Neuron (in vitro differentiated cells): ENCODE data around the gene RWDD1.

Experiments
- H2AFZ ChIP-seq: one replicate; pipeline ENCODE4 v1.6.1; 2013; ENCODE audit warnings: low read depth, mild to moderate bottlenecking, inconsistent platforms, low read length, moderate library complexity
- H3K27me3 ChIP-seq: one replicate; pipeline ENCODE4 v1.6.1; 2013; ENCODE audit warnings: low read length; ENCODE audit not compliant: insufficient read depth
- H3K36me3 ChIP-seq: one replicate; pipeline ENCODE4 v1.6.1; 2013; ENCODE audit warnings: low read length; ENCODE audit not compliant: insufficient read depth
- H3K4me1 ChIP-seq: one replicate; pipeline ENCODE4 v1.6.1; 2013; ENCODE audit warnings: low read length; ENCODE audit not compliant: insufficient read depth
- H3K4me3 ChIP-seq: 2 replicates; pipeline ENCODE4 v1.5.1; 2013; ENCODE audit warnings: mild to moderate bottlenecking, low read length, moderate library complexity
- H3K9me3 ChIP-seq: one replicate; pipeline ENCODE4 v1.6.1; 2013; ENCODE audit warnings: low read length

RWDD1 gene, protein sequence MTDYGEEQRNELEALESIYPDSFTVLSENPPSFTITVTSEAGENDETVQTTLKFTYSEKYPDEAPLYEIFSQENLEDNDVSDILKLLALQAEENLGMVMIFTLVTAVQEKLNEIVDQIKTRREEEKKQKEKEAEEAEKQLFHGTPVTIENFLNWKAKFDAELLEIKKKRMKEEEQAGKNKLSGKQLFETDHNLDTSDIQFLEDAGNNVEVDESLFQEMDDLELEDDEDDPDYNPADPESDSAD

DNA sequence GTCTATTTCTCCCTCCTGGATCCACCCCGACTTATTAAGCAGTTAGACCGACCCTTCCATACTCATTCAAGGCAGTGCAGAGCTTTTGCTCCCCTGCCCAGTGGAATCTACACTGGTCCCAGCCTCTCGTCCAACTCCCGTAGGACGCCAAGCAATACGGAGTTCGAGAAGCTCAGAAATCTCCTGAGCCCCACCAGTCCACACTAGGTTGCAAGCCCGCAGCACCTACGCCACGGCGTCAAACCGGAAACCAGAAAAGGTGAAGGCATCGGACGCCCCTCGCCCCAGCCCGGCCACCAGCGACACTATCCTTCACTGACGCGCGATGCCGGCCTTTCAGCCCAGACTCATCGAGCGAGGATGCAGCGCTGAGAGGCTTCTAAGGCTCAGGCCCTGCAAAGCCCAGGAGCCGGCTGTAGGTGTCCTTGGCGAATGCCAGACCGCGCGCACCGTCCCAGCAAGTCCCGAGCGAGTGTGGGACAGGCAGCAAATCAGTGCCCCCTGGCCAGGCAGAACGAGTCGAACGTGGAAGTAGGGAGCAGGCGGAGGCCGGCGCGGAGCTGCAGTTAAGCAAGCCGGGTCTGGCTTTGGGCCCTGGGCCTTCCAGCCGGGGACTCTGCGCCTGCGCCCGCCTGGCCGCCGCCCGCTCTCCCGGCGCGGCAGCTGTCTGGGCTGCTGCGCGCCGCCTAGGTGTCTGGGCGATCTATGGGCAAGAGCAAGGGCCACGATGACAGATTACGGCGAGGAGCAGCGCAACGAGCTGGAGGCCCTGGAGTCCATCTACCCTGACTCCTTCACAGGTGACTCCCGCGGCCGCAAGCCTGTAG lies at the start of gene RWDD1:
TSS of gene RWDD1 (plus strand) at position 649 of the 827 bp plus-strand sequence. CDS start at position 728, 79 bp downstream.
- Histone ChIP-seq H3K36me3 (peaks cover 18% of the 10 kb centered on the region), H3K27me3 (no peaks in the 10 kb centered on the region), H2AFZ (peak within 1 kb of the TSS; percentile 69), H3K4me1 (peaks cover 18% of the 10 kb centered on the region), H3K4me3 (peak within 1 kb of the TSS; percentile 95), H3K9me3 (no peaks in the 10 kb centered on the region)

DNA sequence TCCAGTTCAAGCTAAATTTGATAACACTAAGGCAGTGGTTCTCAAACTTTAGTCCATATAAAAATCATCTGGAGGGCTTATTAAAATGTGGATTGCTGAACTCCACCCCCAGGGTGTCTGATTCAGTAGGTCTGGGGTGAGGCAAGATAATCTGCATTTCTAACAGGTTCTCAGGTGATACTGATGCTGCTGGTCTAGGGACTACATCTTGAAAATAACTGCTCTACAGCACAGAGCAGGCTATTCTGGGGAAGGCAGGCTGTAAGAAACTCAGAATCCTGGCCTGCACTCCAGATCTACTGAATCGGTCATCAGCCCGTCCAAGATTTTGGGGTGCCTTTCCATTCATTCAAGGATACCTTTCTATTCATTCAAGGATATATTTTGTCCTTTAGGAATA lies 48.4 kb upstream of the RWDD1 start:
- H3K4me3 ChIP-seq = no peak overlapping the region
- no peaks in the 10 kb centered on the region for H3K9me3 ChIP-seq
- no peaks in the 10 kb centered on the region for H3K36me3 ChIP-seq
- no peaks in the 10 kb centered on the region for H3K4me1 ChIP-seq
- H3K27me3 ChIP-seq = no peaks in the 10 kb centered on the region
- no peak overlapping the region for H2AFZ ChIP-seq

DNA sequence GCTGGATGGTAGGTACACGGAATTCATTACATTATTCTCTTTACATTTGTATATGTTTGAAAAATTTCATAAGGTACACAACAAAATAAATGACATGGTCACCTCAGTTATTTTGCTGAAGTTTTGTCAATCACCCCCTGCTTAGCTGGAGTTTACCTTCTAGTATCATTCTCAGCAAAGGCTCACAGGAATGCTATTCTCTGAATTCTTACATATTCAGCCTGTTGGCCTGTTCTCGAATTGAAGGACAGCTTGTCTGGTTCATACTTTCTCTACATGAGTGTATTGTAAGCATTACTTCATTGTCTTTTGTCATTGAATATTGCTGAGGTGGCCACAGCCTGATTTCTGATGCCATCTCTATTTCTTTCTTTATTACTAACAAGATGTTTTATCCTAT lies 47.1 kb upstream of the RWDD1 start:
- no peaks in the 10 kb centered on the region for H3K27me3 ChIP-seq
- H2AFZ ChIP-seq = no peak overlapping the region
- no peak overlapping the region for H3K4me3 ChIP-seq
- H3K9me3 ChIP-seq = no peaks in the 10 kb centered on the region
- no peaks in the 10 kb centered on the region for H3K4me1 ChIP-seq
- H3K36me3 ChIP-seq = no peaks in the 10 kb centered on the region

- no peaks in the 10 kb centered on the region for H3K36me3 ChIP-seq
Observed at GRCh38 chr6:116528133-116528532, 43.2 kb upstream of the RWDD1 start.

DNA sequence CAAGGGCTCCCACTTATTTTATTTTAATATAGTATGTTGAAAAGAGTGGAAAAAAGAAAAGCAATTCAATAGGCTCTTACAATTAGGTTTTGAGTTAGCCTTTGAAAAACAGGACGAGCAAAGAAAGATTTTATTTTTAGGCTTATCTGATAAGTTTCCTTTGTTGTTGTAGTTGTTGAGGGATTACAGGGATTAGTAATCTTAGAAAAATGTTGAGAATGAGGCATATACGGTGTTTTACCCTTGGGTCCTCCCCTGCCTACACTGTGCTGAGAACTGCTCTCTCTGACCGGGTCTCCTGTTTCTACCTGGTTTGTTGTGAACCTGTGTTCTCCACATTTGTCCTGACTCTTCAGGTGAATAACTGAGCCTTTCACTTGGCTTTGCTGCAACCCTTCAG lies 42.5 kb upstream of the RWDD1 start:
- Histone ChIP-seq H3K4me3 (no peak overlapping the region), H3K4me1 (peaks cover 14% of the 10 kb centered on the region), H3K27me3 (no peaks in the 10 kb centered on the region), H3K36me3 (no peaks in the 10 kb centered on the region), H3K9me3 (no peaks in the 10 kb centered on the region), H2AFZ (no peak overlapping the region)

More at GRCh38 chr6:116528133-116528532, 43.2 kb upstream of the RWDD1 start:
- H3K9me3 ChIP-seq = no peaks in the 10 kb centered on the region
- H3K4me1 ChIP-seq = peaks cover 14% of the 10 kb centered on the region
- H3K27me3 ChIP-seq = no peaks in the 10 kb centered on the region
- H2AFZ ChIP-seq = no peak overlapping the region
- H3K4me3 ChIP-seq = no peak overlapping the region

DNA sequence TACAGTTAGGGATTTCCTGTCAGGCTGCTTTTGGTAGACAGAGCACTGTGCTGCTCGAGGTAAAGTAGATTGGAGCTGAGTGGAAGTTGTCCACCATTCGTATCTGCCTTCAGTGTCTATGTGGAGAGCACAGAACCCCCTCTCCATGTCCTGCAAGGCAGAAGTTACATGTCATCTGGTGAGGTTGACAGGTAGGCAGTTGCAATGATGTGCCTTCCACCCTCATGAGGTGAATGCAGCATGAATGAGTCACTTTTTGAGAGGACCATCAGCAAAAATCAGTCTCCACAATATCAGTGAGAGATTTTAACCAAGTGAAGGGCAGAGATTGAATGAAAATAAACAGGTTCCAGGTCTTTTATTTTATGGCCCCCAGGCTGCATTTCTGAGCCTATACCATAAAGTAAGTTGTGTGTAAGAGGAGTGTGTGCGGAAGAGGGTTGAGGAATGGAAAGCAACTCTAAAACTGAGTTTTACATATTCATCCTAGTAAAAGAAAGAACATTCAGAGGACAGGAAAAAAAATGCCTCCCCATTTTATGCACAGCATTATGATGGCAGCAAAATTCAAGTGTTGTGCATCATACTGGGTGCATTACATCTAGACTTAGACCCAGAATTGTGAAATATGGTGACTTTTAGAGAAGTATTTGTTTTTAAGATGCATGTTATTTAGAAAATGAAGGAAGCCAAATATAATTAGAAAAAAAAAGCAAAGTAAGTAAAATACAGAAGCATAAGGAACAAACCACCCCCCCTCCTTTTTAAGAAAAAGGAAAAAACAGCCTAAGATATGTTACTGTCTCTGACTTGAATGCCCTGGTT lies 41.6 kb upstream of the RWDD1 start:
- Histone ChIP-seq H3K27me3 (no peaks in the 10 kb centered on the region), H2AFZ (no peak overlapping the region), H3K4me3 (no peak overlapping the region), H3K36me3 (no peaks in the 10 kb centered on the region), H3K4me1 (peaks cover 14% of the 10 kb centered on the region), H3K9me3 (no peaks in the 10 kb centered on the region)

GRCh38 chr6:116530436-116530835 lies 40.9 kb upstream of the RWDD1 start:
- H3K36me3 ChIP-seq = no peaks in the 10 kb centered on the region
- H3K4me1 ChIP-seq = peaks cover 14% of the 10 kb centered on the region
- H3K27me3 ChIP-seq = no peaks in the 10 kb centered on the region
- no peaks in the 10 kb centered on the region for H3K9me3 ChIP-seq
- no peak overlapping the region for H2AFZ ChIP-seq
- no peak overlapping the region for H3K4me3 ChIP-seq

DNA sequence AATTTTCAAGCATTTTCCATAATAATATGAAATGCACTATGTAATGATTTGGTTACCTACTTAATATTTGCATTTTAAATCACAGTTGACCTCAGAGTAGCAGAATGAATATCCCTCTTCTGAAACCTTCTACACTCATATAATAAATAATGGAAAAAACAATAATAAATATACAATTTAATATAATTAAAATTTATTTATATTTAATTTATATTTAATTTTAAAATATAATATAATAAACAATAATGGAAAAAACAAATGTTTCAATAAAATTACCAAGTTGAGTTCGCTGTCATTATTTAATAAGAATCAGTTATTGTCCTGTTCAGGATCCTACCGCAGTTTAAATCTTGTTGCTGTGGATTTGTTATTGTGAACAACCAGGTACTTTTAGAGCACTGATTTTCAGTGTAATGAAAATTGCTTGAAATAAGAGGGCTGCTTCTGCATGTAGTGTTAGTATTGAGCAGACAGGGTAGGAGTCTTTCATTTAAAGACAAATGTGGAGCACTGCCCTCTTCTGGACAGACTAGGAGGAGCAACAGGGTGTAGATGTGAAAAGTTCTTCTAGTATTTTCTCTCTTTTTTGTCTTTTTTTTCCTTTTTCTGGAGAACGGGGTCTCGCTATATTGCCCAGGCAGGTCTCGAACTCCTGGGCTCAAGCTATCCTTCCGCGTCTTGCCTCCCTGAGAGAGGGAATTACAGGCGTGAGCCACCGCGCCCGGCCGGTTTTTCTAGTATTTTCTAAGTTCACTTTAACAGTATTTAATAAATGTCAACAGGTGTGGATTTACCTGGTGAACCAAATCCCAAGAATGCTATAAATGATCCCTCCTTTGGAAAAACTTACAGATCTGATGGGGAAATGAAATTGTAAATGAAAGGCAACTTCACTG lies 39.4 kb upstream of the RWDD1 start:
- Histone ChIP-seq H3K4me1 (peaks cover 14% of the 10 kb centered on the region), H3K36me3 (no peaks in the 10 kb centered on the region), H3K9me3 (no peaks in the 10 kb centered on the region), H2AFZ (no peak overlapping the region), H3K27me3 (no peaks in the 10 kb centered on the region), H3K4me3 (no peak overlapping the region)

DNA sequence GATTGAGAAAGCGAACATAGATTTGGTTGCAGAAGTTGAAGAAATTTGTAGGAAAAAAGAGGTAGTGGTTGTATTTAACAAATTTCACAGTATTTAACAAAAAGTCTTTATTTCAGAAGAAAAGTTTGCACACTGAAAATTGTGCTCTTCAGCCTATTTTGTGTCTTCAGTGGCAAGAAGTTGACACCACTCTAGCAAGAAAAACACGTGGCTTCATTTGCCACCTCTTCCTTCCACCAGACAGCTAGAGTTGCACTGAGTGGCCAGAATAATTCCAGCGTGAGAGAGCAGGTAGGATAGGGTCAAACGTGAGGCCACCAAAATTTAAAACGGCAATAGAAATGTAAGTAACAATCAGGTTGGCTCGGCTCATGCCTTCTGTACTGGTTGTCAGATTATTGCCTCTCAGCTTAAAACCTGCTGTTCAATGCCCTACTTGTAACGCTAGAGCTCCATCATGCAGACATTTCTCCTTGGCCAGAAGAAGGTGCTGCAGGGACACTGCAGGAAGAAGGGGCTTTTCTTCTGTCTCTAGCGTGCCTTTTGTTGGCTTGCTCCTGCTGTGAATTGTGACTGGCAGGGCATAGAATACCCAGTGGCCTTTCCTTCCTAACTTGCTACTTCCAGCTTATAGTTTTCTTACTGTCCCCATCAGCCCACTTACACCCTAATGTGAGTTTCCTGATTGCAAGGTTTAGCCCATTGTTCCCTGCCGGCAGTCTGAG lies 37.9 kb upstream of the RWDD1 start:
- peak overlapping the region; percentile 8 for H2AFZ ChIP-seq
- H3K4me1 ChIP-seq = peaks cover 14% of the 10 kb centered on the region
- H3K36me3 ChIP-seq = no peaks in the 10 kb centered on the region
- no peaks in the 10 kb centered on the region for H3K9me3 ChIP-seq
- no peaks in the 10 kb centered on the region for H3K27me3 ChIP-seq
- H3K4me3 ChIP-seq = no peak overlapping the region

GRCh38 chr6:116535109-116535508 lies 36.2 kb upstream of the RWDD1 start:
- Histone ChIP-seq H3K27me3 (no peaks in the 10 kb centered on the region), H3K4me3 (no peak overlapping the region), H2AFZ (no peak overlapping the region), H3K9me3 (no peaks in the 10 kb centered on the region), H3K36me3 (no peaks in the 10 kb centered on the region), H3K4me1 (peaks cover 8% of the 10 kb centered on the region)

DNA sequence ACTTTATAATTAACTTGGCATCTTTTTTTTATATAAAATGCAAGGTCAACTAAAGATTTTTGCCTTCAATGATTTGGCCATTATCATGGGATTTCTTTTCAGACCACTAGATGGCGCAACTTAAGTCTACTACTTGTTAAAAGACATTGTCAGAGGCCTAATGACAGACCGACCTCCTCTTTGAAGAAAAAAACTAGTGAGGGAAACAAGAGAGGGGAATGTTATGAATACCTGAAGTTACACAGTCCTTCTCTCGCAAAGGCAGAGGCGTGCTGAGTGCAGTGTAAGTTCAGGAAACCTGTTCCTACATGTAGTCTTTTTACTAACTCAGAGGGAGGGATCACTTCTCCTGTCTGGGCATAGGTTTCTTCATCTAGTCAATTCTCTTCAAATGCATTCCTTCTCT lies 35.1 kb upstream of the RWDD1 start:
- H3K4me3 ChIP-seq = no peak overlapping the region
- H2AFZ ChIP-seq = no peak overlapping the region
- H3K27me3 ChIP-seq = no peaks in the 10 kb centered on the region
- H3K36me3 ChIP-seq = no peaks in the 10 kb centered on the region
- H3K4me1 ChIP-seq = peaks cover 2% of the 10 kb centered on the region
- H3K9me3 ChIP-seq = no peaks in the 10 kb centered on the region

- Histone ChIP-seq H3K9me3 (no peaks in the 10 kb centered on the region), H3K36me3 (no peaks in the 10 kb centered on the region), H3K4me1 (no peaks in the 10 kb centered on the region), H2AFZ (no peak overlapping the region), H3K27me3 (no peaks in the 10 kb centered on the region), H3K4me3 (no peak overlapping the region)
Observed at GRCh38 chr6:116542426-116542825, 28.9 kb upstream of the RWDD1 start.
